GM21423 (cell line): Measurements from ENCODE around the gene MED8.

Experiments
- ATAC-seq: cut with Tn5 transposase; IDR thresholded peaks from one replicate; pipeline ENCODE4 v1.9.1; 2021; ENCODE audit warnings: mild to moderate bottlenecking, moderate library complexity; ENCODE audit not compliant: unreplicated experiment

Gene MED8

DNA sequence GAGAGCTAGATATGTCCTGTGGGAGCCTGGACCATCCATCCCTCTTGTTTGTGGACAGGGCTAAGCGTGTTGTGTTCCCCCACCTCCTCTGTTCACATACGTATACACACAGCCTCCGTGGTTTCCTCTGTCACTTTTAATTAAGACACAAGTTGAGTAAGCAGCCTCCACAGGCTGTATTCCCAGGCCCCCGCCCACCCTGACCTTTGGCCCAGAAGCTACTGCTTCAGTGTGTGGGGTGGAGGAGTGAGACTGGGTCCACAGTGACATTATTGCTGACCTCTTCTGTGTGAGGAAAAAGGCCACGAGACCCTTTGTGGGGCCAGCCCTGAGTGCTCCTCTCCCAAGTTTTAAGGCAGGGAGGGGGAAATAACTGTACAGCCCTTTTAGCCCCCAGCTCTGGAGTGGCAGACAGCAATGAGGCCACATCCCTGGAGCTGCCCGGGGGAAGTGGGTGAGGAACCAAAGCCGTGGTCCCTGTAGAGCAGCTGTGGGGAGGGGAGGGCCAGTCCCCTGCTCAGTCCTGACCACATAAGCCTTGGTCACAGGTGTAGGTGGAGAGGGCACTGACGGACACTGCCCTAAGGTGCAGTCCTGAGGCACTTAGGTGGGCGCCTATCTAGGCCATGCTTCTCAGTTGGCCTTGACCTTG lies 26.2 kb downstream of the MED8 start:
- no peak for ATAC-seq

- ATAC-seq = no peak
These were observed 29.0 kb downstream of the MED8 start for GRCh38 chr1:43360616-43361015.

- no peak for ATAC-seq
These were observed 29.9 kb downstream of the MED8 start for GRCh38 chr1:43359696-43360095.

DNA sequence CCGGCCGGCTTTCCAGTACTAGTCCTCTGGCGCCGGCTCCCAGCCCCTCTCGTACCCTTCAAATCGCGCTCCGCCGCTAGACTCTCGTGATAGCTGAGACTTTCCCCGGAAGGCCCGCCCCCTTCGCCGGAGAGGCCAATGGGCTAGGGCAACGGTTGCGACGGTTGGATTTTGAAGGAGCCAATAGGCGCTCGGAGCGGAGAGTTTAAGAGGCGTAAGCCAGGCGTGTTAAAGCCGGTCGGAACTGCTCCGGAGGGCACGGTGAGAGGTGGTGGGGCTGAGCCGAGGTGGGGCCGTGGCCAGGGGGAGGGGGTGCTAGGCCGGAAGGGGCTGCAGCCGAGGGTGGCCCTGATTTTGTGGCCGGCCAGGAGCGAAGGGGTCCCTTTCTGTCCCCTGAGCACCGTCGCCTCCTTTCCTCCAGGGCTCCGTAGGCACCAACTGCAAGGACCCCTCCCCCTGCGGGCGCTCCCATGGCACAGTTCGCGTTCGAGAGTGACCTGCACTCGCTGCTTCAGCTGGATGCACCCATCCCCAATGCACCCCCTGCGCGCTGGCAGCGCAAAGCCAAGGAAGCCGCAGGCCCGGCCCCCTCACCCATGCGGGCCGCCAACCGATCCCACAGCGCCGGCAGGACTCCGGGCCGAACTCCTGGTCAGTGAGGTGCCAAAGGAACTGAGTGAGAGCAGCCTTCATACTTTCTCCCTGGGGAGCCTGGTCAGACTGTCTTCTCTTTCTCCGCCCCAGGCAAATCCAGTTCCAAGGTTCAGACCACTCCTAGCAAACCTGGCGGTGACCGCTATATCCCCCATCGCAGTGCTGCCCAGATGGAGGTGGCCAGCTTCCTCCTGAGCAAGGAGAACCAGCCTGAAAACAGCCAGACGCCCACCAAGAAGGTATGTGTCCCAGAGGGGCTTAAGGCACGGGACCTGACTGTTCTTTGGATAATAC lies 30.6 kb downstream of the MED8 start, which contains the start of gene CDC20:
Gene CDC20 (plus strand): TSS at position 236 of the 948 bp plus-strand sequence. CDS start 235 bp downstream, at position 471.
- peak; percentile 96 for ATAC-seq

GRCh38 chr1:43358121-43358745 lies 31.4 kb downstream of the MED8 start:
- peak; percentile 9 for ATAC-seq

GRCh38 chr1:43357251-43357650 lies 32.3 kb downstream of the MED8 start:
- no peak for ATAC-seq

- ATAC-seq = no peak
These were observed 34.7 kb downstream of the MED8 start for GRCh38 chr1:43354936-43355335.

GRCh38 chr1:43354471-43354870 lies 35.1 kb downstream of the MED8 start:
- no peak for ATAC-seq

DNA sequence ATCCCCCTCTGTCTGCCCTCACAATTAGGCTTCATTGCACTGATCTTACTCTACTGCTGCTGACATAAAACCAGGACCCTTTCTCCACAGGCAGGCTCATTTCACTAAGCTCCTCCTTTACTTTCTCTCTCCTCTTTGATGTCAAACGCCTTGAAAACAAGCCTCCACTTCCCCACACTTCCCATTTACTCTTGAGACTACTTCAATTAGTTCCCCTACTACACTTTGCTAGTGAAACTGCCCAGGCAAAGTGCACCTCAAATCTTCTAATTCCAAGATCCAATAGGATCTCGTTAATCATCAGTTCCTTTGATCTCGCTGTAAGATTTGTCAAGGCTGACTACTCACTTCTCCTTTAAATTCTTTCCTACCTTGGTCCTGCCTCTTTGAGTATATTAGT lies 36.7 kb downstream of the MED8 start:
- ATAC-seq = no peak

- no peak for ATAC-seq
These were observed 37.3 kb downstream of the MED8 start for GRCh38 chr1:43352351-43352705.

DNA sequence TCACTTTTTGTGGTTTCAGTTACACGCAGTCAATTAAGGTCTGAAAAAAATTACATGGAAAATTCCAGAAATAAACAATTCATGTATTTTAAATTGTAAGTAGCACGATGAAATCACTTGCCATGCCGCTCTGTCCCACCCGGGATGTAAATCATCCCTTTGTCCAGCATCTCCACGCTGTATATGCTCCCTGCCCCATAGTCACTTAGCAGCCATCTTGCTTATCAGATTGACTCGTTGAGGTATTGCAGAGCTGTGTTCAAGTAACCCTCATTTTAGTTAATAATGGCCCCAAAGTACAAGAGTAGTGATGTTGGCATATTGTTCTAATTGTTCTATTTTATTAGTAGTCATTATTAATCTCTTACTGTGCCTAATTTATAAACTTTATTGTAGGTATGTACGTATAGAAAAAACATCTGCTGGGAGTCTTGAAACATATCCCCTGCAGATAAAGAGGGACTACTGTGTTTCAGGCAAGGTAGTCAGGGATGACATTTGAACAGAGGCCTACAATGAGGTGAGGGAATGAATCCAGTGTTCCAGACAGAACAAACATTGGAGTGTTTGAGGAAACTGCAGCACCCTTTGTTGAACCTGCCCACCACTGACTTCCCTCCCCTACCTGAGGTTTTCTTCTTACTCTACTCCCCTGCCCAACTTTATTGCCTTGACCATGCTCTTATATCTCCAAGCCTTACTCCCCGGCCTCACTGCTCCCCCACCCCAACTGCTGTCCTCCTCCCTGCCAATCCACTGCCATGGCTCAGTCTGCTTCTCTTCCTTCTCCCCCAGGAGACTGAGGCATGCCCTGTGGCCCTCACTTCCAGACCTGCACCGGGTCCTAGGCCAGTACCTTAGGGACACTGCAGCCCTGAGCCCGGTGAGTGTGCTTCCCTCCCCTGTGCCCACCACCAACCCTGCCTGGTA lies 37.9 kb downstream of the MED8 start:
- no peak for ATAC-seq

DNA sequence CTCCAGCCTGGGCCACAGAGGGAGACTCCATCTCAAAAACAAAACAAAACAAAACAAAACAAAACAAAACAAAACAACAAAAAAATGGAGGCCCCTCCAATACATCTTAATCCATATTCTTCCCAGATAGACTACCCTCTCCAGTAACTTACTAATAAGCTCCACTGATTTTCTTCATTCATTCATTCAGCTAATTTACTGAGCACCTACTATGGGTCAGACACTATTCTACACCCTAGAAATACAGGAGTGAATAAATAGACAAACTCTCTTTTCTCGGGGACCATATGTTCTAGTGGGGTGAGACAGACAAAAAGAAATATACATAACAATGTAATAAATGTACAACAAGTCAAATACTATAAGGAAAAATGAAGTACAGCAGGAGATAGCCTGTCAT lies 38.6 kb downstream of the MED8 start:
- ATAC-seq = no peak

- ATAC-seq = no peak
These were observed 39.9 kb downstream of the MED8 start for GRCh38 chr1:43349594-43350306.

DNA sequence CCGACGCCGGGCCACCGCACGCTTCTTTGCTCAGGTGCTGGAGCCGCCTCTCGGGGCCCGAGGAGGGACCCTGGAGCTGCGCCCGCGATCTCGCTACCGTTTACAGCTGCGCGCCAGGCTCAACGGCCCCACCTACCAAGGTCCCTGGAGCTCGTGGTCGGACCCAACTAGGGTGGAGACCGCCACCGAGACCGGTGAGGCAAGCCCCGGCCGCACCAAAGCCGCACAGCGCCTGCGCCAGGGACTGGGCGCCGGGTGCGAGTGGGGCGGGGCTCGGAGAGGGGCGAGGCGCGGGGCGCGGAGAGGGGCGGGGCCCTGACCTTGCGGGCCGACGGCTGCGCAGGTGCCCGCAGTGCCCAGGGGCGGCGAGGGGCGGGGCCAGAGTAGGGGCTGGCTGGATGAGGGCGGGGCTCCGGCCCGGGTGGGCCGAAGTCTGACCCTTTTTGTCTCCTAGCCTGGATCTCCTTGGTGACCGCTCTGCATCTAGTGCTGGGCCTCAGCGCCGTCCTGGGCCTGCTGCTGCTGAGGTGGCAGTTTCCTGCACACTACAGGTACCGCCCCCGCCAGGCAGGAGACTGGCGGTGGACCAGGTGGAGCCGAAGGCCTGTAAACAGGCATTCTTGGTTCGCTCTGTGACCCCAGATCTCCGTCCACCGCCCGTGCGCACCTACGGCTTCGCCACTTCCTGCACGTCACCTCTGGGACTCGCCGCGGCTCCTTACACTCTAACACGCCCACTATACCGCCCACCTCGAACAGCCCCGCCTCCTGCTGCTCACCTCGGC lies 40.6 kb downstream of the MED8 start:
- ATAC-seq = peak; percentile 58

DNA sequence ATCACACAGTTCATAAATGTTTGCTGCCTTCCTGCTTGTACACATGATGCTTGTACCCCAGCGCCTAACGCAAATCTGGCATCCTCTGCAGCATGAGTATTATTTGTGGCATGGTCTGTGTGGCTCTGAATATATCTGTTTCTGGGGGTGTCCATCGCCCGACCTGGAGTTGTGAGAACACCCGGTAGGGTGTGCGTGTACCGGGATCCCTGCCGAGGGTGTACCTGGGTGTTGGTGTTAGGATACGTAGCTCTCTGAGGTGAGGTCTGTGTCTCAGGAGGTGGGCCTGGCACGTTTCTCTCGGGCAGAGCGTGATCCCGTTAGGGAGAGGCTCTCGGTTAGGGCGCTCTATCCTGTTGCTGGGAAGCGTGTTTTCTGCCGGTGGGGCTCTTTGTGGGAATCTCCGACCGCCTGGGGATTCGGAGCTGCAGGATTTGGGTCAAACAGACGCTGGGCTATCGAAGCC lies 41.2 kb downstream of the MED8 start:
- ATAC-seq = no peak

GRCh38 chr1:43346636-43347035 lies 43.0 kb downstream of the MED8 start:
- ATAC-seq = no peak

- ATAC-seq = no peak
These were observed 44.5 kb downstream of the MED8 start for GRCh38 chr1:43345120-43345519.

GRCh38 chr1:43344267-43344850 lies 45.2 kb downstream of the MED8 start:
- ATAC-seq = no peak

- ATAC-seq = no peak
These were observed 49.0 kb downstream of the MED8 start for GRCh38 chr1:43340559-43340958.
